Right atrium auricular region (tissue), 2 donors: ENCODE data around the gene KCNMA1. TPM values are rescaled to one million over a fixed set of nuclear protein-coding genes. Genes with fewer than 3 reads are reported as not detected.

Experiments
- DNase-seq: peaks from one replicate; pipeline ENCODE4 v3.0.0-alpha.2; 2019; ENCODE audit warnings: low spot score
- H3K27ac ChIP-seq, 2 donors: fragments of 200-600 bp; sonication (generic); 1 replicate in 1 of 2; 2 replicates in 1 of 2; pipeline ENCODE4 v1.5.1; 2016 to 2019
- H3K27me3 ChIP-seq, 2 donors: fragments of 200-600 bp; sonication (generic); one replicate each; pipeline versions ENCODE4 v1.5.1 to v1.6.0; 2017 to 2019
- H3K36me3 ChIP-seq: fragments of 200-600 bp; sonication (generic); one replicate; pipeline ENCODE4 v1.5.1; 2016
- H3K4me1 ChIP-seq, 2 donors: fragments of 200-600 bp; sonication (generic); one replicate each; pipeline versions ENCODE4 v1.5.1 to v1.6.0; 2017 to 2019
- H3K4me3 ChIP-seq, 2 donors: fragments of 200-600 bp; sonication (generic); 1 replicate in 1 of 2; 2 replicates in 1 of 2; pipeline ENCODE4 v1.5.1; 2017 to 2019; ENCODE audit warnings: mild to moderate bottlenecking in 1 of 2, moderate library complexity in 1 of 2
- H3K9me3 ChIP-seq, 2 donors: fragments of 200-600 bp; sonication (generic); one replicate each; pipeline ENCODE4 v1.5.1; 2019
- CTCF ChIP-seq, 2 donors: fragments of 200-600 bp; sonication (generic); IDR thresholded peaks; one replicate each; pipeline ENCODE4 v1.5.1; 2019; ENCODE audit warnings: antibody characterized with exemption in 2 of 2
- total RNA-seq, 2 donors: library from RNA; depleted of rRNA; stranded (reverse); fragments of >200 nt; gene quantifications; one replicate each; pipeline ENCODE4 v1.1.0, GENCODE V29; 2016

The KCNMA1 gene
- total RNA-seq, 2 donors from 2014 or later: 2.3 to 3.5 TPM

- DNase-seq: no peak
- Histone ChIP-seq H3K4me1 (no peaks in the 10 kb centered on the region), H3K36me3 (no peaks in the 10 kb centered on the region), H3K27me3 (no peaks in the 10 kb centered on the region), H3K27ac (no peak overlapping the region), H3K4me3 (no peak overlapping the region), H3K9me3 (no peaks in the 10 kb centered on the region)
- no peak for TF ChIP-seq CTCF (IDR thresholded peaks at IDR 0.05)
Observed at GRCh38 chr10:77602231-77602912, 35.2 kb downstream of the KCNMA1 start.

- DNase-seq: no peak
- H3K27ac ChIP-seq: no peak overlapping the region
- no peaks in the 10 kb centered on the region for H3K27me3 ChIP-seq
- no peak overlapping the region for H3K4me3 ChIP-seq
- H3K9me3 ChIP-seq: no peaks in the 10 kb centered on the region
- H3K4me1 ChIP-seq: no peaks in the 10 kb centered on the region
- TF ChIP-seq CTCF (IDR thresholded peaks at IDR 0.05): no peak
- no peaks in the 10 kb centered on the region for H3K36me3 ChIP-seq
Observed at GRCh38 chr10:77601488-77601887, 36.1 kb downstream of the KCNMA1 start.

- H3K4me3 ChIP-seq: no peak overlapping the region
- DNase-seq: no peak
- H3K27me3 ChIP-seq: no peaks in the 10 kb centered on the region
- H3K36me3 ChIP-seq: no peaks in the 10 kb centered on the region
- TF ChIP-seq CTCF (IDR thresholded peaks at IDR 0.05): no peak
- H3K27ac ChIP-seq: no peak overlapping the region
- no peaks in the 10 kb centered on the region for H3K4me1 ChIP-seq
- no peaks in the 10 kb centered on the region for H3K9me3 ChIP-seq
Observed at GRCh38 chr10:77600640-77601039, 37.0 kb downstream of the KCNMA1 start.

- Histone ChIP-seq H3K27ac (no peak overlapping the region), H3K4me1 (no peaks in the 10 kb centered on the region), H3K9me3 (no peaks in the 10 kb centered on the region), H3K27me3 (no peaks in the 10 kb centered on the region), H3K36me3 (no peaks in the 10 kb centered on the region), H3K4me3 (no peak overlapping the region)
- DNase-seq: no peak
- no peak for TF ChIP-seq CTCF (IDR thresholded peaks at IDR 0.05)
Observed at GRCh38 chr10:77599651-77600050, 38.0 kb downstream of the KCNMA1 start.

GRCh38 chr10:77598606-77599005, 39.0 kb downstream of the KCNMA1 start:
- Histone ChIP-seq H3K27ac (no peak overlapping the region), H3K9me3 (no peaks in the 10 kb centered on the region), H3K4me3 (no peak overlapping the region), H3K4me1 (no peaks in the 10 kb centered on the region), H3K27me3 (no peaks in the 10 kb centered on the region), H3K36me3 (no peaks in the 10 kb centered on the region)
- no peak for DNase-seq
- TF ChIP-seq CTCF (IDR thresholded peaks at IDR 0.05): no peak

- Histone ChIP-seq H3K9me3 (no peaks in the 10 kb centered on the region), H3K27ac (no peak overlapping the region), H3K4me1 (no peaks in the 10 kb centered on the region), H3K36me3 (no peaks in the 10 kb centered on the region), H3K27me3 (no peaks in the 10 kb centered on the region), H3K4me3 (no peak overlapping the region)
- no peak for DNase-seq
- TF ChIP-seq CTCF (IDR thresholded peaks at IDR 0.05): no peak
Observed at GRCh38 chr10:77597560-77597959, 40.0 kb downstream of the KCNMA1 start.
